ENCODE measurements around the gene TMPRSS9.

TMPRSS9 gene

DNA sequence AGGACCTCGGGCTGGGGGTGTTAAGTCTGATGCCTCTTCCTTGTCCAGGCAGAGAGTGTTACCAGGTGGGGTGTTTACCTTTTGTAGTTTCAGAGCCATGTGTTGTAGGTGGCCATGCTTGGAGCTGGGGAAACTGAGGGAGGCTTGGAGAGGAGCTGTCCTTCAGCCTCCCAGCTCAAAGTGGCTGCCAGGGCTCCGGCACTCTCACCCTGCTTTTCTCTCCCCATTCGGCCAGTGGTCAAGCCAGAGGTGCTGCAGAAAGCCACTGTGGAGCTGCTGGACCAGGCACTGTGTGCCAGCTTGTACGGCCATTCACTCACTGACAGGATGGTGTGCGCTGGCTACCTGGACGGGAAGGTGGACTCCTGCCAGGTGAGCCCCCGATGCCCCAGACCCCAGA lies 50.0 kb downstream of the TMPRSS9 start (continued):
- TF ChIP-seq, protein P1, sequence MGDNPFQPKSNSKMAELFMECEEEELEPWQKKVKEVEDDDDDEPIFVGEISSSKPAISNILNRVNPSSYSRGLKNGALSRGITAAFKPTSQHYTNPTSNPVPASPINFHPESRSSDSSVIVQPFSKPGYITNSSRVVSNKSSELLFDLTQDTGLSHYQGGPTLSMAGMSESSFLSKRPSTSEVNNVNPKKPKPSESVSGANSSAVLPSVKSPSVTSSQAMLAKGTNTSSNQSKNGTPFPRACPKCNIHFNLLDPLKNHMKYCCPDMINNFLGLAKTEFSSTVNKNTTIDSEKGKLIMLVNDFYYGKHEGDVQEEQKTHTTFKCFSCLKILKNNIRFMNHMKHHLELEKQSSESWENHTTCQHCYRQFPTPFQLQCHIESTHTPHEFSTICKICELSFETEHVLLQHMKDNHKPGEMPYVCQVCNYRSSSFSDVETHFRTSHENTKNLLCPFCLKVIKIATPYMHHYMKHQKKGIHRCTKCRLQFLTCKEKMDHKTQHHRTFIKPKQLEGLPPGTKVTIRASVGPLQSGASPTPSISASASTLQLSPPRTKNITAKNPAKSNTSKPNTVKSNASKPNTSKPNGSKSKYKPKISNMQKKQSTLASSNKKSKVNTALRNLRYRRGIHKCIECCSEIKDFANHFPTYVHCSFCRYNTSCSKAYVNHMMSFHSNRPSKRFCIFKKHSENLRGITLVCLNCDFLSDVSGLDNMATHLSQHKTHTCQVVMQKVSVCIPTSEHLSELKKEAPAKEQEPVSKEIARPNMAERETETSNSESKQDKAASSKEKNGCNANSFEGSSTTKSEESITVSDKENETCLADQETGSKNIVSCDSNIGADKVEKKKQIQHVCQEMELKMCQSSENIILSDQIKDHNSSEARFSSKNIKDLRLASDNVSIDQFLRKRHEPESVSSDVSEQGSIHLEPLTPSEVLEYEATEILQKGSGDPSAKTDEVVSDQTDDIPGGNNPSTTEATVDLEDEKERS (tag by site-specific recombination; IDR thresholded peaks at IDR 0.05) = peak; percentile 97
- TF ChIP-seq ZNF544 (tag by site-specific recombination; IDR thresholded peaks at IDR 0.05) (no peak), BCL11B (tag by site-specific recombination; IDR thresholded peaks at IDR 0.05; ENCODE audit: low read depth) (no peak), ZNF785 (tag by site-specific recombination; IDR thresholded peaks at IDR 0.05) (no peak), ZNF155 (tag by site-specific recombination; IDR thresholded peaks at IDR 0.05) (no peak)

- CTCF ChIA-PET = no interaction called here
- TF ChIP-seq ZNF292 (tag by site-specific recombination; IDR thresholded peaks at IDR 0.05; ENCODE audit: borderline replicate concordance, low read depth) (no peak), PRDM1 (tag by site-specific recombination; IDR thresholded peaks at IDR 0.05) (no peak), AEBP2 (tag by site-specific recombination; IDR thresholded peaks at IDR 0.05; ENCODE audit: borderline replicate concordance) (no peak), ZNF473 (tag by site-specific recombination; IDR thresholded peaks at IDR 0.05) (no peak), GLI4 (tag by site-specific recombination; IDR thresholded peaks at IDR 0.05) (no peak), OSR2 (tag by site-specific recombination; IDR thresholded peaks at IDR 0.05) (no peak), IKZF3 (tag by site-specific recombination; IDR thresholded peaks at IDR 0.05) (no peak), ZNF433 (tag by site-specific recombination; IDR thresholded peaks at IDR 0.05; ENCODE audit: low read depth) (no peak), ZNF660 (tag by site-specific recombination; IDR thresholded peaks at IDR 0.05) (no peak)
- TF ChIP-seq, protein P2, sequence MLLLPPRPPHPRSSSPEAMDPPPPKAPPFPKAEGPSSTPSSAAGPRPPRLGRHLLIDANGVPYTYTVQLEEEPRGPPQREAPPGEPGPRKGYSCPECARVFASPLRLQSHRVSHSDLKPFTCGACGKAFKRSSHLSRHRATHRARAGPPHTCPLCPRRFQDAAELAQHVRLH (tag by site-specific recombination; IDR thresholded peaks at IDR 0.05) = 0 out of 2 replicates have a peak, but pooled peaks have one; percentile 17
- TF ChIP-seq, protein P1 (tag by site-specific recombination; IDR thresholded peaks at IDR 0.05) = peak; percentile 94
- no peak overlapping the region for H3K27ac ChIP-seq (ENCODE audit: extremely low read depth, low read depth, low read length)
- H3K4me1 ChIP-seq (ENCODE audit: control insufficient read depth, insufficient read depth, low read length) = no peaks in the 10 kb centered on the region
- H3K4me3 ChIP-seq (ENCODE audit: low read depth, low read length) = no peak overlapping the region
- POLR2A ChIA-PET = interaction anchor here (1.6 to 1.7 kb wide), 2 partner anchors 16 to 27 kb away, joined by 3 to 4 read pairs; partner anchors contain the start of gene TIMM13
- no peaks in the 10 kb centered on the region for H3K9me3 ChIP-seq (ENCODE audit: control insufficient read depth, insufficient read depth, low read depth, low read length)
- H3K36me3 ChIP-seq (ENCODE audit: control insufficient read depth in 2 of 2, insufficient read depth in 1 of 2, low read length in 2 of 2) = peaks cover 0 to 5% of the 10 kb centered on the region in 2 experiments; a peak in 2 of 3 replicates
Observed at GRCh38 chr19:2411709-2412108, 51.6 kb downstream of the TMPRSS9 start.

- Histone ChIP-seq H3K36me3 (ENCODE audit: control insufficient read depth in 2 of 2, insufficient read depth in 1 of 2, low read length in 2 of 2) (peaks cover 0 to 6% of the 10 kb centered on the region in 2 experiments; a peak in 2 of 3 replicates), H3K9me3 (ENCODE audit: control insufficient read depth, insufficient read depth, low read depth, low read length) (no peaks in the 10 kb centered on the region), H3K27ac (ENCODE audit: extremely low read depth, low read depth, low read length) (no peak overlapping the region), H3K4me3 (ENCODE audit: low read depth, low read length) (no peak overlapping the region), H3K4me1 (ENCODE audit: control insufficient read depth, insufficient read depth, low read length) (no peaks in the 10 kb centered on the region)
- ChIA-PET POLR2A (interaction anchor here (1.6 to 1.7 kb wide), 3 partner anchors 10 to 28 kb away, joined by 3 to 7 read pairs (median 4); partner anchors contain the start of gene TIMM13), CTCF (no interaction called here)
- TF ChIP-seq ZNF488 (tag by site-specific recombination; IDR thresholded peaks at IDR 0.05) (no peak), ZFP3 (tag by site-specific recombination; IDR thresholded peaks at IDR 0.05; ENCODE audit: low read depth) (no peak), ZFHX2 (tag by site-specific recombination; conservative IDR thresholded peaks at IDR 0.05) (no peak), ZBTB20 (tag by site-specific recombination; IDR thresholded peaks at IDR 0.05) (no peak)
- TF ChIP-seq, protein P3, sequence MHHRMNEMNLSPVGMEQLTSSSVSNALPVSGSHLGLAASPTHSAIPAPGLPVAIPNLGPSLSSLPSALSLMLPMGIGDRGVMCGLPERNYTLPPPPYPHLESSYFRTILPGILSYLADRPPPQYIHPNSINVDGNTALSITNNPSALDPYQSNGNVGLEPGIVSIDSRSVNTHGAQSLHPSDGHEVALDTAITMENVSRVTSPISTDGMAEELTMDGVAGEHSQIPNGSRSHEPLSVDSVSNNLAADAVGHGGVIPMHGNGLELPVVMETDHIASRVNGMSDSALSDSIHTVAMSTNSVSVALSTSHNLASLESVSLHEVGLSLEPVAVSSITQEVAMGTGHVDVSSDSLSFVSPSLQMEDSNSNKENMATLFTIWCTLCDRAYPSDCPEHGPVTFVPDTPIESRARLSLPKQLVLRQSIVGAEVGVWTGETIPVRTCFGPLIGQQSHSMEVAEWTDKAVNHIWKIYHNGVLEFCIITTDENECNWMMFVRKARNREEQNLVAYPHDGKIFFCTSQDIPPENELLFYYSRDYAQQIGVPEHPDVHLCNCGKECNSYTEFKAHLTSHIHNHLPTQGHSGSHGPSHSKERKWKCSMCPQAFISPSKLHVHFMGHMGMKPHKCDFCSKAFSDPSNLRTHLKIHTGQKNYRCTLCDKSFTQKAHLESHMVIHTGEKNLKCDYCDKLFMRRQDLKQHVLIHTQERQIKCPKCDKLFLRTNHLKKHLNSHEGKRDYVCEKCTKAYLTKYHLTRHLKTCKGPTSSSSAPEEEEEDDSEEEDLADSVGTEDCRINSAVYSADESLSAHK (tag by site-specific recombination; IDR thresholded peaks at IDR 0.05) = no peak
Observed at GRCh38 chr19:2412449-2412848, 52.4 kb downstream of the TMPRSS9 start.

Measured in HEK293 (cell line).